ENCODE results near the gene MEF2C.

- TF ChIP-seq, protein P1, sequence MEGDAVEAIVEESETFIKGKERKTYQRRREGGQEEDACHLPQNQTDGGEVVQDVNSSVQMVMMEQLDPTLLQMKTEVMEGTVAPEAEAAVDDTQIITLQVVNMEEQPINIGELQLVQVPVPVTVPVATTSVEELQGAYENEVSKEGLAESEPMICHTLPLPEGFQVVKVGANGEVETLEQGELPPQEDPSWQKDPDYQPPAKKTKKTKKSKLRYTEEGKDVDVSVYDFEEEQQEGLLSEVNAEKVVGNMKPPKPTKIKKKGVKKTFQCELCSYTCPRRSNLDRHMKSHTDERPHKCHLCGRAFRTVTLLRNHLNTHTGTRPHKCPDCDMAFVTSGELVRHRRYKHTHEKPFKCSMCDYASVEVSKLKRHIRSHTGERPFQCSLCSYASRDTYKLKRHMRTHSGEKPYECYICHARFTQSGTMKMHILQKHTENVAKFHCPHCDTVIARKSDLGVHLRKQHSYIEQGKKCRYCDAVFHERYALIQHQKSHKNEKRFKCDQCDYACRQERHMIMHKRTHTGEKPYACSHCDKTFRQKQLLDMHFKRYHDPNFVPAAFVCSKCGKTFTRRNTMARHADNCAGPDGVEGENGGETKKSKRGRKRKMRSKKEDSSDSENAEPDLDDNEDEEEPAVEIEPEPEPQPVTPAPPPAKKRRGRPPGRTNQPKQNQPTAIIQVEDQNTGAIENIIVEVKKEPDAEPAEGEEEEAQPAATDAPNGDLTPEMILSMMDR (IDR thresholded peaks at IDR 0.05; ENCODE audit: low read depth, low read length, missing input control): no peak
- TF ChIP-seq NR2F2 (IDR thresholded peaks at IDR 0.05) (no peak), REST (IDR thresholded peaks at IDR 0.05) (no peak), MAX (IDR thresholded peaks at IDR 0.05) (no peak), RXRA (IDR thresholded peaks at IDR 0.05) (no peak), RAD21 (IDR thresholded peaks at IDR 0.05) (no peak)
Observed at GRCh38 chr5:88845081-88845697, 37.8 kb downstream of the MEF2C start.
